GM18870 (cell line): ENCODE data around the gene ZIM2.

Experiments
- ATAC-seq: cut with Tn5 transposase; IDR thresholded peaks from one replicate; pipeline ENCODE4 v1.9.1; 2021; ENCODE audit warnings: moderate library complexity; ENCODE audit not compliant: unreplicated experiment

ZIM2 gene

GRCh38 chr19:56811480-56811879, 29.0 kb downstream of the ZIM2 start:
- ATAC-seq, result no peak

DNA sequence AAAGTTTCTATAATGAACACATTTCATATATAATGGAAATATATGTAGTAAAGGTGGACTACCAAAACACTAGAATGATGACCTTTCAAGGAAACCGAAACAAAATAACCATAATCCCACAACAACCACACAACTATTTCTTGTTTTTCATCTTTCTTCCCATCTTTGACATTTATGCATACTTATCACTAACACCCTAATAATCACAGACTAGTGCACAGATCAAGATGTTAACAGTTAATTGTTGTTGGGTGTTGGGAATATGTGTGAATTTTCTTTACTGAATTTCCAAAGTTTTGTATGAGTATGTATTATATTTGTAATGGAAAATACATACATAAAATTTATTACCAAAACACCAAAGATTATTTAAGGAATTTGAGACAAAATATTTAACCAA, 30.3 kb downstream of the ZIM2 start:
- ATAC-seq, result no peak

- no peak for ATAC-seq
Measured at GRCh38 chr19:56808717-56809392, 31.7 kb downstream of the ZIM2 start.

DNA sequence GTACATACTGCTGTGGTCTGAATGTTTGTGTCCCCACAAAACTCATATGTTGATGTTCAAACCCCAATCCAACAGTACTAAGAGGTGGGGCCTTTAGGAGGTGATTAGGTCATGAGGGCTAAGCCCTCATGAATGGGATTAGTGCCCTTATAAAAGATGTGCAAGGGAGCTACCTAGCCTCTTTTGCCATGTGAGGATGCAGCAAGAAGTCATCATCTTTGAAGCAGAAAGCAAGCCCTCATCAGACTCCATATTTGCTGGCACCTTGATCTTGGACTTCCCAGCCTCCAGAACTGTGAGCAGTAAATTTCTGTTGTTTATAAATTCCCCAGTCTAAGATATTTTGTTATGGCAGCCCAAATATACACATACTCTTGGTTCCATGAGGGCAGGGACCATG, 33.9 kb downstream of the ZIM2 start:
- no peak for ATAC-seq

GRCh38 chr19:56778351-56778750, 62.2 kb downstream of the ZIM2 start:
- no peak for ATAC-seq

DNA sequence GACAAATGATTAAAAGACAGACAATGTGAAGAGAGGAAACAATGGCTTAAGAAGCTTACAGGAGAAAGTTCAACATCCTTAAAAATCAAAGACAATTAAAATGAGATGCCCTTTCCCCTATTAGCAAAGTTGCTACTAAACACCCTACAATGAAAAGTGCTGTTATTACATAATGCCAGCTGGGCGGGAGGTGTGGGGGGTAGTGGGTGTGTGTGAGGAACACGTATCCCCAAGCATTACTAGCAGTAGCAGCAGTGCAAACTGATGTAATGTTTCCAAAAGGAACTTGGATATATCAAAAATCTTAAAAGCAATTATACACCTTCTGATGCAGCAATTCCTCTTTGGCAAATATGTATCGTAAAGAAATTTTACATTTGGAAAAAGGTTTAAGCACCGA, 70.9 kb downstream of the ZIM2 start:
- ATAC-seq, result no peak

DNA sequence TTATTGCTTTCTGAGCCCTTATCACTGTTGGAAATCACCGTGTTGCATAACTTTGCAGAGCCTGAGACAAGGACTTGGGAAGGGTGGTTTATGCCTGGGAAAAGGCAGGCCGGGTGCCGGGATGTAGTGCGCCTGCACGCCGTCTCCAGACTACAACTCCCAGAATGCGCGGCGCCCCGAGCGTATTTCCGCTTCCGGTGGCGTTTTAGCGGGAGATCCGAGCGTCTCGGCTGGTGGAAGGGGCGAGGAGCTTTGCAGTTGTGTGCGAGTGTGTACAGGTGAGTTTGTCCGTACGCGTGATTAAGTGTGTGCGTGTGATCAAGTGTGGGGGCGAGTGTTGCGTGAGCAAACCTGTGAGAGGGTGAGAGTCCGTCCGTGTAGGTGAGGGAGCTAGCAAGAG, 75.4 kb downstream of the ZIM2 start:
- no peak for ATAC-seq

DNA sequence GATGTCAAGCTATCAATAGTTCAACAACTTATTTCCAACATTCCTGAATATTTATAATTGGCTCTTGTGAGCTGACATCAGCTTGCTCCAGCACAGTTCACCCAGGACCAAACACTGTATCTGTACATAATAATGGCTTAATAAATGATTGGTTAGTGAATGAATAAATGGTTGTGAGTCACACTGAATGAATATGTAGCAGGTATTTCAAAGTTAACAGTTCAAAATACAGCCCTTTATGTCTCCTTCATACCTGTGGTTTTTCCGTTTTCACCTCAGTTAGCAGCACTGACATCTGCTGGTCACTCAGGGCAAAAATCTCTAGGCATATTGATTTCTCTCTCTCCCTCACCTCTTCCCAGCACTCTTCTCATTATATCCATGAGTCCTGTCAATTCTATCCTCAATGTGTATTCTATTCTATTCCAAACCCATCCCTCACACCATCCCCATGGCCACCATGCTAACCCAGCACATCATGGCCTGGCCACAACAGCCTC, 76.3 kb downstream of the ZIM2 start:
- no peak for ATAC-seq

DNA sequence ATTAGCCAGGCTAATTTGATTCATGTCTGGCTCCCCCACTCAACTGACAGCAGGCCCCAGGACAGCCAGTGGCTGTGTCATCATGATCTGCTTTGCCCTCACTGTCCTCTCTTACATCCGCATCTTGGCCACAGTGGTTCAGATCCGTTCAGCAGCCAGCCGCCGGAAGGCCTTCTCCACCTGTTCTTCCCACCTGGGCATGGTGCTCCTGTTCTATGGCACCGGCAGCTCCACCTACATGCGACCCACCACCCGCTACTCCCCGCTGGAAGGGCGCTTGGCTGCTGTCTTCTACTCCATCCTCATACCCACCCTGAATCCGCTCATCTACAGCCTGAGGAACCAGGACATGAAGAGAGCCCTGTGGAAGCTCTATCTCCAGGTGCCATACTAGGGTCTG, 79.7 kb downstream of the ZIM2 start:
- no peak for ATAC-seq

GRCh38 chr19:56759531-56759930, 81.0 kb downstream of the ZIM2 start:
- ATAC-seq, result no peak

GRCh38 chr19:56751078-56751489, 89.4 kb downstream of the ZIM2 start:
- ATAC-seq, result no peak

DNA sequence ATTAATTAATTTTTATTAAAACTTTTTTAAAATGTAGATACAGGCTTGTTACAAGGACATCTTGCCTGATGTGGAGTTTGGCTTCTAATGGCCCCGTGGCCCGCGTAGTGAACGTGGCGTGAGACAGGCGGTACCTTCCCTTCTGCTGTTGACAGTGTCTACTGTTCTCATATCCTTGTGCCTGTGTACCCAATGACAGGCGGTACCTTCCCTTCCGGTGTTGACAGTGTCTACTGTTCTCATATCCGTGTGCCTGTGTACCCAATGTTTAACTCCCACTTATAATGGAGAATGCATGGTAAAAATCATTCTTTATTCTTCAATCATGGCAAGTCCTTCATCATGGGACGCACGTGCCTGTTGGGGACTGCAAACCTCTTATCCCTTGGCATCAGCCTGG, 89.9 kb downstream of the ZIM2 start:
- no peak for ATAC-seq

DNA sequence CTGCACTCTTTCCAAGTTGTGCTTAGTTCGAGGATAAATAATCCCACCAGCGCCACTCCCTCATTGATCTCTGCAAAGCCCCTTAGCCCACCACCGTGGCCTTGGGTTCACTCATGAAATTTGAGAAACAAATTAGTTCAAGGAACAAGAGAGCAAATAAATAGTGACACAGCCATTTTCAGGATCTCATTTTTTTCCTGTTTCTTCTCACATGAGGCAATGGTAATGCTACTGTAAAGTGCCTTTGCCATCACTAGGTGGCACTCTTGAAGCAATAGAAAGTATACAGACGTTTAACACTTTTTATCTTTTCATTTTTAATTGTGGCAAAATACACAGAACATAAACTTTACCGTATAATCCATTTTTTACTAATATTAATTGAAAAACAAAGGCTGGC, 92.1 kb downstream of the ZIM2 start:
- ATAC-seq, result no peak

GRCh38 chr19:56746367-56746766, 94.2 kb downstream of the ZIM2 start:
- ATAC-seq, result no peak

DNA sequence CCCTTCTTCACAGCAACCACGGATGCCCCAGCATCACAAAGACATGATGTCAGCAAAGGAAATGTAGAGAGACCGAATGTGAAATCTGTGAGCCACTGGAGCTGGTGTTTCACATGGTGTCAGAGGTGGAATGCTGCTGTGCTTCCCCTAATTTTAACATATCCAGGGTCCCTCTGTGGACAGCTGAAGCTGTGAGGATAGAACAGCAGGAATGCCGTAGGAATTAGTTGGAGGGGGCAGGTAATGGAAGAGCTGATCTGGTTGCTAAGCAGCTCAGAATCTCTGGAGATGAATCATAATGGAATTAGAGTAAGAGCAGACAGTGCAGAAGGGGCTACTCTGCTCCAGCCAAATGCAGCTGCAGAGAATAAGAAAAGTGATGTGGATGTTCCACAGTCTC, 100.0 kb downstream of the ZIM2 start:
- ATAC-seq, result no peak

DNA sequence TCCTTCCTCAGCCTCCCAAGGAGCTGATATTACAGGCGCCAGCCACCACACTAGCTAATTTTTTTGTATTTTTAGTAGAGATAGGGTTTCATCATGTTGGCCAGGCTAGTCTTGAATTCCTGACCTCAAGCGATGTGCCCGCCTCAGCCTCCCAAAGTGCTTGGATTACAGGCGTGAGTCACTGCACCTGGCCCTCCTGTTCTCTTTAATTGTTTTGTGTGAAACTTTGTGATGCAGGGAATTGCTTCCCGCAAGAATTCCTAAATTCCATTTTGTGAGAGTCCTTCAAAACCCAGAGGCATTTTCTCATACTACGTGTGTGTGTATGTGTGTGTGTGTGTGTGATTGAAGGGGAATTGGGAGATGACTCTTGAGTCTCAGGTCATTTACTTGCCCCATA, 104.0 kb downstream of the ZIM2 start:
- ATAC-seq, result no peak

- ATAC-seq, result no peak
Measured at GRCh38 chr19:56732976-56733375, 107.5 kb downstream of the ZIM2 start.

GRCh38 chr19:56727677-56728076, 112.8 kb downstream of the ZIM2 start:
- ATAC-seq, result no peak

DNA sequence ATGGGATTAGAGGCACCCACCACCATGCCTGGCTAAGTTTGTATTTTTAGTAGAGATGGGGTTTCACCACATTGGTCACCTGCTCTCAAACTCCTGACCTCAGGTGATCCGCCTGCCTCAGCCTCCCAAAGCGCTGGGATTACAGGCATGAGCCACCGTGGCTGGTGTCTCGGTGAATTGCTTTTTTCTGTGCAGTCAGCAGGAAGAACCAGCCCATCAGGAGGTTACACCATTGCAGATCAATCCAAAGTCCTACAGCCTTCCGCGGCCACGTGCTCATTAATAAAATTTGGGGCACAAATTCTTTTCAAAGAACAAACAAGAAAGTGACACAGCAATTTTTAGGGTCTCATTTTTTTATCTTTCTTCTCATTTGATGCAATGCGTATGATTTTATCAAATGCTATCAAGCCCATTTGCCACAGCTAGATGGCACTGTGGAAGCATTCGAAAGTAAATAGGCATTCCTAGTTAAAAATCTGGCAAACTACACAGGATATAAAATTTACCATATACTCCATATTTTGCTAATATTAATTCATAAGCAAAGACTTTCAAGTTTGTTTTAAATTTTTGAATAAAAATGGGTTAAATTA, 114.6 kb downstream of the ZIM2 start:
- no peak for ATAC-seq
